ENCODE results near the gene TJAP1. TPM values are rescaled to one million over a fixed set of nuclear protein-coding genes. Genes with fewer than 3 reads are reported as not detected.

TJAP1 gene
- total RNA-seq, 1 experiment from 2014 or later: 78.9 TPM

DNA sequence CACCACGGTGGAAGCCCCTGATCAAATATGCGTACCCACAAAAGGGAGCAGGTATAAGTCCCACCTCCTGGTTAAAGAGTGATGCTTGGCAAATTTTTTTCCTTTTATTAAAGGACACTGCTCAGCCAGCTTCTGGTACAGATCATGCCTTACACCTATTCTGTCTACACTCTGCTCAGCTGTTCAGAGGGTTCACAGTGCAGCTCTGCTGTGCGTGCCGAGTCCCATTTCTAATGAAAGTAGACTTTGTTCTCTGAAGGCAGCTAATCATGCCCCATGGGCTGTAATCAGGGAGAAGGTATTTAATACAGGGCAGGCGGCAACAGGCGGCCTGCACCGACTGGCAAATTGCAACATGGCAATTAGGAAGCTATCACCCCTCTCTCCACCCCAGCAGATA is 16.5 kb downstream of the TJAP1 start:
- no peak overlapping the region for H3K4me3 Mint-ChIP-seq (ENCODE audit: unreplicated experiment)
- peaks cover 56% of the 10 kb centered on the region for H3K4me1 Mint-ChIP-seq (ENCODE audit: insufficient read depth, unreplicated experiment)
- H3K27ac Mint-ChIP-seq (ENCODE audit: low read depth, unreplicated experiment): no peak overlapping the region

GRCh38 chr6:43494321-43494720 is 17.0 kb downstream of the TJAP1 start:
- Mint-ChIP-seq H3K4me3 (ENCODE audit: unreplicated experiment) (no peak overlapping the region), H3K9me3 (ENCODE audit: unreplicated experiment) (no peaks in the 10 kb centered on the region), H3K27ac (ENCODE audit: low read depth, unreplicated experiment) (no peak overlapping the region), H3K4me1 (ENCODE audit: insufficient read depth, unreplicated experiment) (peaks cover 53% of the 10 kb centered on the region), H3K27me3 (ENCODE audit: insufficient read depth, unreplicated experiment) (no peaks in the 10 kb centered on the region), H3K36me3 (ENCODE audit: insufficient read depth, unreplicated experiment) (peaks cover 42% of the 10 kb centered on the region)
- no TSS peak for BruUV-seq (replicated peaks)
- TF ChIP-seq, protein P1, sequence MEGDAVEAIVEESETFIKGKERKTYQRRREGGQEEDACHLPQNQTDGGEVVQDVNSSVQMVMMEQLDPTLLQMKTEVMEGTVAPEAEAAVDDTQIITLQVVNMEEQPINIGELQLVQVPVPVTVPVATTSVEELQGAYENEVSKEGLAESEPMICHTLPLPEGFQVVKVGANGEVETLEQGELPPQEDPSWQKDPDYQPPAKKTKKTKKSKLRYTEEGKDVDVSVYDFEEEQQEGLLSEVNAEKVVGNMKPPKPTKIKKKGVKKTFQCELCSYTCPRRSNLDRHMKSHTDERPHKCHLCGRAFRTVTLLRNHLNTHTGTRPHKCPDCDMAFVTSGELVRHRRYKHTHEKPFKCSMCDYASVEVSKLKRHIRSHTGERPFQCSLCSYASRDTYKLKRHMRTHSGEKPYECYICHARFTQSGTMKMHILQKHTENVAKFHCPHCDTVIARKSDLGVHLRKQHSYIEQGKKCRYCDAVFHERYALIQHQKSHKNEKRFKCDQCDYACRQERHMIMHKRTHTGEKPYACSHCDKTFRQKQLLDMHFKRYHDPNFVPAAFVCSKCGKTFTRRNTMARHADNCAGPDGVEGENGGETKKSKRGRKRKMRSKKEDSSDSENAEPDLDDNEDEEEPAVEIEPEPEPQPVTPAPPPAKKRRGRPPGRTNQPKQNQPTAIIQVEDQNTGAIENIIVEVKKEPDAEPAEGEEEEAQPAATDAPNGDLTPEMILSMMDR (IDR thresholded peaks at IDR 0.05; ENCODE audit: unreplicated experiment): no peak
- POLR2A ChIA-PET: interaction anchor here (1.1 to 9.6 kb wide), 9 partner anchors 12 to 125 kb away, joined by 3 to 209 read pairs (median 27); partner anchors contain the start of genes DLK2, LRRC73, POLR1C and TJAP1
- intact Hi-C loops (cut with micrococcal nuclease): no loop called here
- CTCF ChIA-PET: interaction anchor here (0.6 to 9.0 kb wide), 17 partner anchors 9 to 232 kb away, joined by 3 to 102 read pairs (median 4); partner anchors contain the start of genes ABCC10, DLK2, TJAP1 and ZNF318
- DNase-seq (ENCODE audit: unreplicated experiment): no peak

More for the DNA sequence above, 16.5 kb downstream of the TJAP1 start:
- Mint-ChIP-seq H3K36me3 (ENCODE audit: insufficient read depth, unreplicated experiment) (peaks cover 41% of the 10 kb centered on the region), H3K27me3 (ENCODE audit: insufficient read depth, unreplicated experiment) (no peaks in the 10 kb centered on the region), H3K9me3 (ENCODE audit: unreplicated experiment) (no peaks in the 10 kb centered on the region)
- intact Hi-C loops (cut with micrococcal nuclease): no loop called here
- POLR2A ChIA-PET: interaction anchor here (1.1 to 9.6 kb wide), 7 partner anchors 9 to 124 kb away, joined by 3 to 209 read pairs (median 27); partner anchors contain the start of genes DLK2, LRRC73, POLR1C and TJAP1
- TF ChIP-seq, protein P1 (IDR thresholded peaks at IDR 0.05; ENCODE audit: unreplicated experiment): no peak
- no TSS peak for BruUV-seq (replicated peaks)
- CTCF ChIA-PET: interaction anchor here (0.8 to 9.0 kb wide), 10 partner anchors 12 to 133 kb away, joined by 3 to 102 read pairs (median 12); partner anchors contain the start of genes ABCC10, DLK2 and TJAP1
- DNase-seq (ENCODE audit: unreplicated experiment): no peak

DNA sequence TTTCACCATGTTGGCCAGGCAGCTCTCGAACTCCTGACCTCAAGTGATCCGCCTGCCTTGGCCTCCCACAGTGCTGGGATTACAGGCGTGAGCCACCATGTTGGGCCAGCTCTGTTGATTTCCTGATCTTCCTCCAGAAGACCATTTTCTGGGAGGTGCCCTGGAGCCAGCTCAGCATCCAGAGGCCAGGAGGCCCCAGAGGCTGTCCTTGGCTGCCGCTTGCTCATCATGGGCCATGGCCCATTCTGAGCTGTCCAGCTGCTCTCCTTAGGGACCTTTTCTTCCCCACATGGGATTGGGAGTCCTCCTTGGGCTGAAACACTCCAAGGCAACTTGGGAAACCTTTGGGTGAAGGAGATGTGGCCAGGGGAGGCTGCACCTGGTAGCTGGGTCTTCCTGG is 17.4 kb downstream of the TJAP1 start:
- ChIA-PET CTCF (interaction anchor here (0.6 to 9.0 kb wide), 19 partner anchors 9 to 232 kb away, joined by 3 to 102 read pairs (median 3); partner anchors contain the start of genes ABCC10, DLK2, TJAP1 and ZNF318), POLR2A (interaction anchor here (1.3 to 9.6 kb wide), 10 partner anchors 8 to 125 kb away, joined by 4 to 209 read pairs (median 27); partner anchors contain the start of genes DLK2, LRRC73, POLR1C and TJAP1)
- intact Hi-C loops (cut with micrococcal nuclease): loop anchor here (5.0 kb wide), 2 partner anchors 127 to 592 kb away; partner anchors contain the start of gene ZNF318
- Mint-ChIP-seq H3K4me1 (ENCODE audit: insufficient read depth, unreplicated experiment) (peaks cover 53% of the 10 kb centered on the region), H3K4me3 (ENCODE audit: unreplicated experiment) (peak overlapping the region; percentile 43), H3K27ac (ENCODE audit: low read depth, unreplicated experiment) (peak overlapping the region; percentile 88), H3K36me3 (ENCODE audit: insufficient read depth, unreplicated experiment) (peaks cover 42% of the 10 kb centered on the region), H3K9me3 (ENCODE audit: unreplicated experiment) (no peaks in the 10 kb centered on the region), H3K27me3 (ENCODE audit: insufficient read depth, unreplicated experiment) (no peaks in the 10 kb centered on the region)
- no TSS peak for BruUV-seq (replicated peaks)
- no peak for DNase-seq (ENCODE audit: unreplicated experiment)
- TF ChIP-seq, protein P1 (IDR thresholded peaks at IDR 0.05; ENCODE audit: unreplicated experiment): no peak

- peak overlapping the region; percentile 88 for H3K27ac Mint-ChIP-seq (ENCODE audit: low read depth, unreplicated experiment)
- intact Hi-C loops (cut with micrococcal nuclease): loop anchor here (5.0 kb wide), 2 partner anchors 128 to 593 kb away; partner anchors contain the start of gene ZNF318
- CTCF ChIA-PET: interaction anchor here (0.5 to 9.0 kb wide), 32 partner anchors 10 to 441 kb away, joined by 3 to 102 read pairs (median 4); partner anchors contain the start of genes ABCC10, DLK2, TJAP1 and YIPF3
Measured at GRCh38 chr6:43495409-43495941, 18.1 kb downstream of the TJAP1 start.

More at GRCh38 chr6:43495409-43495941, 18.1 kb downstream of the TJAP1 start:
- H3K36me3 Mint-ChIP-seq (ENCODE audit: insufficient read depth, unreplicated experiment): peaks cover 47% of the 10 kb centered on the region
- H3K4me3 Mint-ChIP-seq (ENCODE audit: unreplicated experiment): peak overlapping the region; percentile 43
- no TSS peak for BruUV-seq (replicated peaks)
- peak; percentile 76 for DNase-seq (ENCODE audit: unreplicated experiment)
- H3K4me1 Mint-ChIP-seq (ENCODE audit: insufficient read depth, unreplicated experiment): peaks cover 53% of the 10 kb centered on the region
- TF ChIP-seq, protein P1 (IDR thresholded peaks at IDR 0.05; ENCODE audit: unreplicated experiment): peak; percentile 30
- POLR2A ChIA-PET: interaction anchor here (0.6 to 9.6 kb wide), 21 partner anchors 9 to 233 kb away, joined by 3 to 209 read pairs (median 6); partner anchors contain the start of genes ABCC10, DLK2, LRRC73 and POLR1C
- no peaks in the 10 kb centered on the region for H3K27me3 Mint-ChIP-seq (ENCODE audit: insufficient read depth, unreplicated experiment)
- no peaks in the 10 kb centered on the region for H3K9me3 Mint-ChIP-seq (ENCODE audit: unreplicated experiment)
